HepG2 (cell line): ENCODE data around the gene SFMBT1. TPM values are rescaled to one million over a fixed set of nuclear protein-coding genes. Genes with fewer than 3 reads are reported as not detected.

Experiments
- ARNT2 ChIP-seq: sonication (generic); formaldehyde crosslinking; IDR thresholded peaks from 2 replicates; pipeline ENCODE4 v1.8.0; 2022; ENCODE audit warnings: mild to moderate bottlenecking, low read depth, missing genetic modification reagents, moderate library complexity
- CENPX ChIP-seq: sonication (generic); formaldehyde crosslinking; IDR thresholded peaks from 2 replicates; pipeline ENCODE4 v1.9.0; 2021; ENCODE audit warnings: mild to moderate bottlenecking, missing genetic modification reagents, moderate library complexity
- ELF3 ChIP-seq: IDR thresholded peaks from 2 replicates; pipeline ENCODE4 v1.6.1; 2016; ENCODE audit warnings: missing genetic modification reagents, missing compliant biosample characterization
- FOXA3 ChIP-seq: IDR thresholded peaks from 2 replicates; pipeline ENCODE4 v1.6.1; 2016; ENCODE audit warnings: missing genetic modification reagents, missing compliant biosample characterization
- KDM4B ChIP-seq: sonication (generic); formaldehyde crosslinking; IDR thresholded peaks from 2 replicates; pipeline ENCODE4 v1.4.0; 2020; ENCODE audit warnings: missing genetic modification reagents
- MZF1 ChIP-seq: sonication (generic); formaldehyde crosslinking; IDR thresholded peaks from 2 replicates; pipeline ENCODE4 v1.8.1; 2023; ENCODE audit warnings: mild to moderate bottlenecking, missing genetic modification reagents, borderline replicate concordance
- NR3C1 ChIP-seq: sonication (generic); formaldehyde crosslinking; IDR thresholded peaks from 2 replicates; pipeline ENCODE4 v1.4.0; 2020; ENCODE audit warnings: missing genetic modification reagents
- PAX8 ChIP-seq: sonication (generic); formaldehyde crosslinking; IDR thresholded peaks from 2 replicates; pipeline ENCODE4 v1.8.0; 2022; ENCODE audit warnings: mild to moderate bottlenecking, missing genetic modification reagents, borderline replicate concordance
- POLR2G ChIP-seq: fragments of 200-400 bp; formaldehyde crosslinking; IDR thresholded peaks from 2 replicates; pipeline ENCODE4 v1.6.1; 2018; ENCODE audit warnings: mild to moderate bottlenecking, low read depth, low read length, moderate library complexity
- RBFOX2 ChIP-seq: fragments of 200-400 bp; formaldehyde crosslinking; IDR thresholded peaks from 2 replicates; pipeline ENCODE4 v1.6.1; 2017; ENCODE audit warnings: low read depth, mild to moderate bottlenecking, low read length
- SALL1 ChIP-seq: sonication (generic); formaldehyde crosslinking; IDR thresholded peaks from 2 replicates; pipeline ENCODE4 v1.8.0; 2022; ENCODE audit warnings: mild to moderate bottlenecking, missing genetic modification reagents
- SMAD9 ChIP-seq: sonication (generic); formaldehyde crosslinking; IDR thresholded peaks from 2 replicates; pipeline ENCODE4 v1.5.1; 2020; ENCODE audit warnings: mild to moderate bottlenecking, missing genetic modification reagents
- SP4 ChIP-seq: sonication (generic); formaldehyde crosslinking; IDR thresholded peaks from 2 replicates; pipeline ENCODE4 v1.8.1; 2023; ENCODE audit warnings: mild to moderate bottlenecking, missing genetic modification reagents
- SRSF4 ChIP-seq: fragments of 200-400 bp; formaldehyde crosslinking; IDR thresholded peaks from one replicate; pipeline ENCODE4 v1.6.1; 2018; ENCODE audit warnings: mild to moderate bottlenecking, low read depth, low read length, moderate library complexity; ENCODE audit not compliant: poor library complexity, severe bottlenecking
- THAP11 ChIP-seq: IDR thresholded peaks from 2 replicates; pipeline ENCODE4 v1.6.1; 2016; ENCODE audit warnings: missing biosample characterization, missing genetic modification reagents
- YY1 ChIP-seq: IDR thresholded peaks from 2 replicates; pipeline ENCODE4 v1.6.1; 2011; ENCODE audit warnings: low read length, low read depth, moderate library complexity, mild to moderate bottlenecking; ENCODE audit not compliant: insufficient read depth, insufficient replicate concordance
- ZNF329 ChIP-seq: sonication (generic); formaldehyde crosslinking; IDR thresholded peaks from 2 replicates; pipeline ENCODE4 v1.9.0; 2021; ENCODE audit warnings: low read depth, mild to moderate bottlenecking, missing genetic modification reagents
- ZNF343 ChIP-seq: sonication (generic); formaldehyde crosslinking; IDR thresholded peaks from 2 replicates; pipeline ENCODE4 v1.4.0; 2020; ENCODE audit warnings: mild to moderate bottlenecking, missing genetic modification reagents
- ZNF660 ChIP-seq: sonication (generic); formaldehyde crosslinking; IDR thresholded peaks from 2 replicates; pipeline ENCODE4 v1.5.1; 2020; ENCODE audit warnings: mild to moderate bottlenecking, low read depth, missing genetic modification reagents, borderline replicate concordance
- ZNF747 ChIP-seq: sonication (generic); formaldehyde crosslinking; IDR thresholded peaks from 2 replicates; pipeline ENCODE4 v1.8.1; 2023; ENCODE audit warnings: missing genetic modification reagents, mild to moderate bottlenecking, borderline replicate concordance
- polyA plus RNA-seq, 8 experiments: library from polyadenylated mRNA; depleted of rRNA in 3 of 8; stranded (reverse) in 7 of 8; unstranded in 1 of 8; fragments of >200 nt; fragmentation: Illumina TruSeq in 4 of 8; extraction: Trizol in 4 of 8; gene quantifications; 2 replicates each; pipeline versions ENCODE4 v1.2.1 to v1.2.3, GENCODE V29; 2011 to 2016; ENCODE audit warnings: low read depth in 4 of 8, missing spikeins in 1 of 8, mixed read lengths in 1 of 8; ENCODE audit not compliant: insufficient read depth in 1 of 8
- total RNA-seq, 5 experiments: library from RNA; depleted of rRNA; stranded (reverse); fragments of >200 nt; fragmentation: Illumina TruSeq; extraction: Trizol; gene quantifications; 2 replicates each; pipeline ENCODE4 v1.2.3, GENCODE V29; 2016; ENCODE audit warnings: low read depth in 1 of 5
- TF ChIP-seq, protein P1 (sequence below): sonication (generic); formaldehyde crosslinking; IDR thresholded peaks from 2 replicates; pipeline ENCODE4 v1.5.1; 2020; ENCODE audit warnings: missing genetic modification reagents, mild to moderate bottlenecking, borderline replicate concordance
- TF ChIP-seq, protein P2 (sequence below): sonication (generic); formaldehyde crosslinking; IDR thresholded peaks from 2 replicates; pipeline ENCODE4 v1.4.0; 2020; ENCODE audit warnings: missing genetic modification reagents
- TF ChIP-seq, protein P3 (sequence below): sonication (generic); formaldehyde crosslinking; IDR thresholded peaks from 2 replicates; pipeline ENCODE4 v1.5.0; 2020; ENCODE audit warnings: missing genetic modification reagents
- TF ChIP-seq, protein P4 (sequence below): sonication (generic); formaldehyde crosslinking; IDR thresholded peaks from 2 replicates; pipeline ENCODE4 v1.8.1; 2023; ENCODE audit warnings: missing genetic modification reagents, mild to moderate bottlenecking, borderline replicate concordance

Gene SFMBT1
- total and polyA plus RNA-seq, 2 of the 13 experiments (the other 11 are each of a cell fraction or from before 2014, with no cell fraction given) = 3.8 to 12.8 TPM

DNA sequence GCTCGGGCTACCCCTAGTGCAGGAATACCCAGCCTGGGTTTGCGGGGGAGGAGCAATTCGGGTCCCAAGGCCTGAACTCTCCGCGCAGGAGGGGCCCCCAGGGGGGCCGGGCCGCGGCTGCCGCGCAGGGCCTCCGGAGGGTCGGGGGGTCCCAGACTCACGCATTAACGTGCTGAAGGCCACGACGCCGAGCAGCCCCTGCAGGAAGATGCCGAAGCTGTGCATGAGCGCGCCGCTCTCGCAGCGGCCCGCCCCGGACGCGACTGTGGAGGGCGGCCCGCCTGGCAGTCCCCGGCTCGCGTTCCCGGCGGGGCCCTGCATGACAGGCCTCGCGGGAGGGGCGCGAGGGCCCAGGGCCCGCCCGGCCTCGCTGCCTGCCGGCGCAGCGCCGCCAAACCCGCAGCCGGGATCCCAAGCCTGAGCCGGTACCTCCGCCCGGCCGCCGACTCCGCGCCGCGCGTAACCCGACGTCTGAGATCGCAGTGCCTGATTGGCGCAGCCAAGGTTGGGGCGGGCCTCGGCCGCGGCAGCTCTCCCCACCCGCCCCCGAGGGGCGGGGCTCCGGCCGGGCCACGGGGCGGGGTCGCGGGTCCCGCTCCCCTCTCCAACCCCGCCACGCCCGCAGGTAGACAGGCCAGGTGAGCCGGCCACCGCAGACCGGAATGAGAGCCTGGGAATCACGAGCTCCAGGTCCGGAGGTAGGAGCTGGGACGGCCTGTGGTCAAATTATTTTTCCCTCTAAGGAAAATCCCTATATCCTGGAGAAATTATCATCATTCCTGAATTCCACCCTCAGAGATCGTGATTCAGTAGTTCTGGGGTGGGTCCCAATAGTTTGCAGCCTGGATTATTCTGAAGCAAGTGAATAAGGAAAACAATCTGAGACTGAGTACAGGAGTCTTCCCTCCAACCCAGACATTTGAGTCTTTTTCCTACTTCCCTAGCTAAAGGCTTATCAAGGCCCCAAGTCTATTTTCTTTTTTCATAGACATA lies 148.4 kb downstream of the SFMBT1 start, which contains the start of gene STIMATE (continued):
- no peak for TF ChIP-seq SMAD9
- no peak for TF ChIP-seq ELF3 (CRISPR knock-in tag)
- no peak for TF ChIP-seq MZF1 (CRISPR knock-in tag)
- TF ChIP-seq, protein P1, sequence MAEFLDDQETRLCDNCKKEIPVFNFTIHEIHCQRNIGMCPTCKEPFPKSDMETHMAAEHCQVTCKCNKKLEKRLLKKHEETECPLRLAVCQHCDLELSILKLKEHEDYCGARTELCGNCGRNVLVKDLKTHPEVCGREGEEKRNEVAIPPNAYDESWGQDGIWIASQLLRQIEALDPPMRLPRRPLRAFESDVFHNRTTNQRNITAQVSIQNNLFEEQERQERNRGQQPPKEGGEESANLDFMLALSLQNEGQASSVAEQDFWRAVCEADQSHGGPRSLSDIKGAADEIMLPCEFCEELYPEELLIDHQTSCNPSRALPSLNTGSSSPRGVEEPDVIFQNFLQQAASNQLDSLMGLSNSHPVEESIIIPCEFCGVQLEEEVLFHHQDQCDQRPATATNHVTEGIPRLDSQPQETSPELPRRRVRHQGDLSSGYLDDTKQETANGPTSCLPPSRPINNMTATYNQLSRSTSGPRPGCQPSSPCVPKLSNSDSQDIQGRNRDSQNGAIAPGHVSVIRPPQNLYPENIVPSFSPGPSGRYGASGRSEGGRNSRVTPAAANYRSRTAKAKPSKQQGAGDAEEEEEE (CRISPR knock-in tag) = no peak
- no peak for TF ChIP-seq CENPX (CRISPR knock-in tag)
- TF ChIP-seq, protein P2, sequence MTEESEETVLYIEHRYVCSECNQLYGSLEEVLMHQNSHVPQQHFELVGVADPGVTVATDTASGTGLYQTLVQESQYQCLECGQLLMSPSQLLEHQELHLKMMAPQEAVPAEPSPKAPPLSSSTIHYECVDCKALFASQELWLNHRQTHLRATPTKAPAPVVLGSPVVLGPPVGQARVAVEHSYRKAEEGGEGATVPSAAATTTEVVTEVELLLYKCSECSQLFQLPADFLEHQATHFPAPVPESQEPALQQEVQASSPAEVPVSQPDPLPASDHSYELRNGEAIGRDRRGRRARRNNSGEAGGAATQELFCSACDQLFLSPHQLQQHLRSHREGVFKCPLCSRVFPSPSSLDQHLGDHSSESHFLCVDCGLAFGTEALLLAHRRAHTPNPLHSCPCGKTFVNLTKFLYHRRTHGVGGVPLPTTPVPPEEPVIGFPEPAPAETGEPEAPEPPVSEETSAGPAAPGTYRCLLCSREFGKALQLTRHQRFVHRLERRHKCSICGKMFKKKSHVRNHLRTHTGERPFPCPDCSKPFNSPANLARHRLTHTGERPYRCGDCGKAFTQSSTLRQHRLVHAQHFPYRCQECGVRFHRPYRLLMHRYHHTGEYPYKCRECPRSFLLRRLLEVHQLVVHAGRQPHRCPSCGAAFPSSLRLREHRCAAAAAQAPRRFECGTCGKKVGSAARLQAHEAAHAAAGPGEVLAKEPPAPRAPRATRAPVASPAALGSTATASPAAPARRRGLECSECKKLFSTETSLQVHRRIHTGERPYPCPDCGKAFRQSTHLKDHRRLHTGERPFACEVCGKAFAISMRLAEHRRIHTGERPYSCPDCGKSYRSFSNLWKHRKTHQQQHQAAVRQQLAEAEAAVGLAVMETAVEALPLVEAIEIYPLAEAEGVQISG (CRISPR knock-in tag) = peak; percentile 57; the same call in 1 of the 2 replicates
- TF ChIP-seq, protein P3, sequence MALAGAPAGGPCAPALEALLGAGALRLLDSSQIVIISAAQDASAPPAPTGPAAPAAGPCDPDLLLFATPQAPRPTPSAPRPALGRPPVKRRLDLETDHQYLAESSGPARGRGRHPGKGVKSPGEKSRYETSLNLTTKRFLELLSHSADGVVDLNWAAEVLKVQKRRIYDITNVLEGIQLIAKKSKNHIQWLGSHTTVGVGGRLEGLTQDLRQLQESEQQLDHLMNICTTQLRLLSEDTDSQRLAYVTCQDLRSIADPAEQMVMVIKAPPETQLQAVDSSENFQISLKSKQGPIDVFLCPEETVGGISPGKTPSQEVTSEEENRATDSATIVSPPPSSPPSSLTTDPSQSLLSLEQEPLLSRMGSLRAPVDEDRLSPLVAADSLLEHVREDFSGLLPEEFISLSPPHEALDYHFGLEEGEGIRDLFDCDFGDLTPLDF = no peak
- no peak for TF ChIP-seq THAP11
- TF ChIP-seq, protein P4, sequence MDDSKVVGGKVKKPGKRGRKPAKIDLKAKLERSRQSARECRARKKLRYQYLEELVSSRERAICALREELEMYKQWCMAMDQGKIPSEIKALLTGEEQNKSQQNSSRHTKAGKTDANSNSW (CRISPR knock-in tag) = no peak
- peak; percentile 47; the same call in 1 of the 2 replicates for TF ChIP-seq POLR2G
- TF ChIP-seq SP4 (CRISPR knock-in tag) = peak; percentile 81
- TF ChIP-seq KDM4B = no peak
- TF ChIP-seq SRSF4 = no peak
- no peak for TF ChIP-seq ZNF343 (CRISPR knock-in tag)
- TF ChIP-seq FOXA3 (CRISPR knock-in tag) = no peak
- TF ChIP-seq PAX8 (CRISPR knock-in tag) = peak; percentile 54; the same call in 1 of the 2 replicates
- 0 out of 2 replicates have a peak, but pooled peaks have one; percentile 30 for TF ChIP-seq ARNT2 (CRISPR knock-in tag)
- no peak for TF ChIP-seq ZNF660 (CRISPR knock-in tag)
- no peak for TF ChIP-seq NR3C1
- TF ChIP-seq SALL1 (CRISPR knock-in tag) = peak; percentile 8; the same call in 1 of the 2 replicates
- TF ChIP-seq ZNF329 (CRISPR knock-in tag) = 0 out of 2 replicates have a peak, but pooled peaks have one; percentile 37
- TF ChIP-seq YY1 = peak; percentile 26
- peak; percentile 69 for TF ChIP-seq RBFOX2
- TF ChIP-seq ZNF747 = no peak
